HEK293 (cell line): Measurements from ENCODE around the gene RETREG3.
"Not testable (repeated sequence)": the region's sequence is repeated elsewhere in the genome, so short reads cannot be mapped to it uniquely, and the experiment has no call there.

Experiments used
- CTCF ChIA-PET: fragments of 350-600 bp; formaldehyde crosslinking; extraction: SDS; loops from one replicate; lab custom pipeline; 2021; ENCODE audit warnings: antibody characterized with exemption; lab: Yijun Ruan, JAX
- POLR2A ChIA-PET: fragments of 300-600 bp; formaldehyde crosslinking; extraction: SDS; loops from one replicate; lab custom pipeline; 2020; ENCODE audit warnings: antibody characterized with exemption, inconsistent platforms; lab: Yijun Ruan, JAX
- H3K27ac ChIP-seq: fragments of 200-500 bp; sonication (Bioruptor generic); 2 replicates; pipeline ENCODE4 v1.5.1; 2014; ENCODE audit warnings: low read depth, low read length, control low read depth, inconsistent platforms; ENCODE audit errors: extremely low read depth
- H3K36me3 ChIP-seq, 2 experiments: fragments of 200-500 bp in 1 of 2; sonication (Bioruptor generic) in 1 of 2; 1 replicate in 1 of 2; 2 replicates in 1 of 2; pipeline ENCODE4 v1.5.1; 2014 to 2017; ENCODE audit warnings: inconsistent platforms in 2 of 2, low read length in 2 of 2; ENCODE audit not compliant: control insufficient read depth in 2 of 2, insufficient read depth in 1 of 2
- H3K4me1 ChIP-seq: fragments of 200-500 bp; sonication (Bioruptor generic); 2 replicates; pipeline ENCODE4 v1.5.1; 2014; ENCODE audit warnings: mild to moderate bottlenecking, low read length, inconsistent platforms; ENCODE audit not compliant: control insufficient read depth, insufficient read depth
- H3K4me3 ChIP-seq: 2 replicates; pipeline ENCODE4 v1.5.1; 2011; ENCODE audit warnings: low read depth, mild to moderate bottlenecking, control low read depth, low read length, moderate library complexity
- H3K9me3 ChIP-seq: fragments of 200-500 bp; sonication (Bioruptor generic); 2 replicates; pipeline ENCODE4 v1.5.1; 2014; ENCODE audit warnings: low read depth, low read length, inconsistent platforms; ENCODE audit not compliant: control insufficient read depth, insufficient read depth
- BCL11A ChIP-seq: fragments of 450-650 bp; formaldehyde crosslinking; IDR thresholded peaks from 2 replicates; pipeline ENCODE4 v1.5.1; 2016; ENCODE audit warnings: low read depth, missing biosample characterization, missing genetic modification characterization
- GLIS1 ChIP-seq: fragments of 450-650 bp; formaldehyde crosslinking; IDR thresholded peaks from 2 replicates; pipeline ENCODE4 v1.5.1; 2016; ENCODE audit warnings: missing biosample characterization, missing genetic modification characterization
- GLIS2 ChIP-seq: fragments of 450-650 bp; formaldehyde crosslinking; IDR thresholded peaks from 2 replicates; pipeline ENCODE4 v1.5.1; 2016; ENCODE audit warnings: missing biosample characterization, missing genetic modification characterization
- HOXA7 ChIP-seq: sonication (generic); formaldehyde crosslinking; IDR thresholded peaks from 2 replicates; pipeline ENCODE4 v1.8.1; 2022; ENCODE audit warnings: missing genetic modification reagents, borderline replicate concordance
- HOXD13 ChIP-seq: sonication (generic); formaldehyde crosslinking; IDR thresholded peaks from 2 replicates; pipeline ENCODE4 v1.8.0; 2022; ENCODE audit warnings: missing genetic modification reagents, borderline replicate concordance
- YY2 ChIP-seq: fragments of 450-650 bp; formaldehyde crosslinking; IDR thresholded peaks from 2 replicates; pipeline ENCODE4 v1.5.1; 2016; ENCODE audit warnings: missing biosample characterization, missing genetic modification characterization
- ZEB2 ChIP-seq: fragments of 450-650 bp; formaldehyde crosslinking; IDR thresholded peaks from 2 replicates; pipeline ENCODE4 v1.5.1; 2016; ENCODE audit warnings: missing biosample characterization, missing genetic modification characterization
- ZNF221 ChIP-seq: fragments of 450-650 bp; formaldehyde crosslinking; IDR thresholded peaks from 2 replicates; pipeline ENCODE4 v1.5.1; 2017; ENCODE audit warnings: missing biosample characterization, missing genetic modification characterization, borderline replicate concordance
- ZNF394 ChIP-seq: fragments of 450-650 bp; formaldehyde crosslinking; IDR thresholded peaks from 2 replicates; pipeline ENCODE4 v1.5.1; 2016; ENCODE audit warnings: missing biosample characterization, missing genetic modification characterization, mild to moderate bottlenecking, moderate library complexity, borderline replicate concordance
- ZNF600 ChIP-seq: fragments of 450-650 bp; formaldehyde crosslinking; IDR thresholded peaks from 2 replicates; pipeline ENCODE4 v1.5.1; 2016; ENCODE audit warnings: missing biosample characterization, missing genetic modification characterization
- ZNF623 ChIP-seq: fragments of 450-650 bp; formaldehyde crosslinking; IDR thresholded peaks from 2 replicates; pipeline ENCODE4 v1.5.1; 2016; ENCODE audit warnings: missing biosample characterization, missing genetic modification characterization
- ZXDB ChIP-seq: fragments of 450-650 bp; formaldehyde crosslinking; IDR thresholded peaks from 2 replicates; pipeline ENCODE4 v1.5.1; 2016; ENCODE audit warnings: missing biosample characterization, missing genetic modification characterization
- TF ChIP-seq, protein P1 (sequence below): fragments of 450-650 bp; formaldehyde crosslinking; conservative IDR thresholded peaks from 2 replicates; pipeline ENCODE4 v1.5.1; 2016; ENCODE audit warnings: low read depth, missing biosample characterization, missing genetic modification characterization
- TF ChIP-seq, protein P2 (sequence below): fragments of 450-650 bp; formaldehyde crosslinking; IDR thresholded peaks from 2 replicates; pipeline ENCODE4 v1.5.1; 2016; ENCODE audit warnings: missing biosample characterization, missing genetic modification characterization, borderline replicate concordance
- TF ChIP-seq, protein P3 (sequence below): fragments of 450-650 bp; formaldehyde crosslinking; IDR thresholded peaks from 2 replicates; pipeline ENCODE4 v1.5.0; 2017; ENCODE audit warnings: missing biosample characterization, missing genetic modification characterization, borderline replicate concordance

Gene RETREG3

DNA sequence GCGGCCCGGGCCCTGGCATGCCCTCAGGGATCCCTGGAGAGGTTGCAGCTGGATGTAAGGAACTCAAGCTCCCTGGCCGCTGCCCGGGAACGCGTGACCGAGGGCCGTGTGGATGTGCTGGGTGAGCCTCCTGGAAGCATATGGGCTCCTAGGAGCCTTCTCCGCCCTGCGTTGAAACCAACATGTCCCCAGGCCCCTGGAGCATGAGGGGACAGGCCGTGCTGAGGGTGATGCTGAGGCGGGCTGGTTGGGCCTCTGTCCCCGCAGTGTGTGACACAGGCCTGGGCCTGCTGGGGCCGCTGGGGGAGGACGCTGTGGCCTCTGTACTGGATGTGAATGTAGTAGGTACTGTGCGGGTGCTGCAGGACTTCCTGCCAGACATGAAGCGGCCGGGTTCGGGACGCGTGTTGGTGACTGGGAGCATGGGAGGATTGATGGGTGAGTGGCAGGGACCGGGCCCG, 62.1 kb downstream of the RETREG3 start (continued):
- TF ChIP-seq, protein P1, sequence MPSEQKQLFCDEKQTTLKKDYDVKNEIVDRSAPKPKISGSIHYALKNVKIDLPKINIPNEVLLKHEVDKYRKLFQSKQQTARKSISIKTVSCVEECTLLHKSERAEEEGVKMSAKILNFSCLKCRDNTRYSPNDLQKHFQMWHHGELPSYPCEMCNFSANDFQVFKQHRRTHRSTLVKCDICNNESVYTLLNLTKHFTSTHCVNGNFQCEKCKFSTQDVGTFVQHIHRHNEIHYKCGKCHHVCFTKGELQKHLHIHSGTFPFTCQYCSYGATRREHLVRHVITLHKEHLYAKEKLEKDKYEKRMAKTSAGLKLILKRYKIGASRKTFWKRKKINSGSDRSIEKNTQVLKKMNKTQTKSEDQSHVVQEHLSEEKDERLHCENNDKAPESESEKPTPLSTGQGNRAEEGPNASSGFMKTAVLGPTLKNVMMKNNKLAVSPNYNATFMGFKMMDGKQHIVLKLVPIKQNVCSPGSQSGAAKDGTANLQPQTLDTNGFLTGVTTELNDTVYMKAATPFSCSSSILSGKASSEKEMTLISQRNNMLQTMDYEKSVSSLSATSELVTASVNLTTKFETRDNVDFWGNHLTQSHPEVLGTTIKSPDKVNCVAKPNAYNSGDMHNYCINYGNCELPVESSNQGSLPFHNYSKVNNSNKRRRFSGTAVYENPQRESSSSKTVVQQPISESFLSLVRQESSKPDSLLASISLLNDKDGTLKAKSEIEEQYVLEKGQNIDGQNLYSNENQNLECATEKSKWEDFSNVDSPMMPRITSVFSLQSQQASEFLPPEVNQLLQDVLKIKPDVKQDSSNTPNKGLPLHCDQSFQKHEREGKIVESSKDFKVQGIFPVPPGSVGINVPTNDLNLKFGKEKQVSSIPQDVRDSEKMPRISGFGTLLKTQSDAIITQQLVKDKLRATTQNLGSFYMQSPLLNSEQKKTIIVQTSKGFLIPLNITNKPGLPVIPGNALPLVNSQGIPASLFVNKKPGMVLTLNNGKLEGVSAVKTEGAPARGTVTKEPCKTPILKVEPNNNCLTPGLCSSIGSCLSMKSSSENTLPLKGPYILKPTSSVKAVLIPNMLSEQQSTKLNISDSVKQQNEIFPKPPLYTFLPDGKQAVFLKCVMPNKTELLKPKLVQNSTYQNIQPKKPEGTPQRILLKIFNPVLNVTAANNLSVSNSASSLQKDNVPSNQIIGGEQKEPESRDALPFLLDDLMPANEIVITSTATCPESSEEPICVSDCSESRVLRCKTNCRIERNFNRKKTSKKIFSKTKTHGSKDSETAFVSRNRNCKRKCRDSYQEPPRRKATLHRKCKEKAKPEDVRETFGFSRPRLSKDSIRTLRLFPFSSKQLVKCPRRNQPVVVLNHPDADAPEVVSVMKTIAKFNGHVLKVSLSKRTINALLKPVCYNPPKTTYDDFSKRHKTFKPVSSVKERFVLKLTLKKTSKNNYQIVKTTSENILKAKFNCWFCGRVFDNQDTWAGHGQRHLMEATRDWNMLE (tag by site-specific recombination), result no peak
- TF ChIP-seq ZNF623 (tag by site-specific recombination) (no peak), ZNF221 (no peak)
- TF ChIP-seq, all 188 proteins: peak for 0

DNA sequence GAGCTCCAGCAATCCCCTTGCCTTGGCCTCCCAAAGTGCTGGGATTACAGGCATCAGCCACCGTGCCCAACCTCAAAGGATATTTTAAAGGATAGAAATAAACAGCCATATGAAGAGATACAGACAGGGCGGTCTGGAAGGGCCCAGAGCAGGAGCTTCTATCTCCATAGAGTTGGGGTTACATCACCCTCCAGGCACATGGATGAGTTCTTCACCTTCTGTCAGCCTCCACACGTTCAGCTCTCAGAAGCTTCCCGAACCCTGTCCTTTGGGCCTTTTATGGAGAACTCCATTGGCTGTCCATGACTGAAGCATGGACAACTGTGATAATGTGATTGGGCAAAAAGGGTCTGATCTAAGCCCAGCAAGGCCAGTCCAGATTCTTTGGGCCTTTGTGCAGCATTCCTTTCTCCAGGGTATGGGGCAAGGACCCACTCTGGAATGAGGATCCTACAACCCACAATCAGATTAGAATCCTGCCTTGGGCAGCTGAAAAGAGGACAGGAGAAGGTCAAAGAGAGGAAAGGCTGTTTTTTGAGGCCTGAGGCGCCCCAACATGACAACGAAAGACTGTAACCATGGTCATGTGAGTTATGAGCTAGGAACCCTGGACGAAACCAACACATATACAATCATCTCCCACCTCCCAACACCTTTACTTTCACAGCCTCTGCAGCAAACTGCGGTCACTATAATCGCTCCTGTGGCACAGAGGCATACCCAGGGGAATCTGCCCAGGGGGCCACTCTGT, 63.2 kb downstream of the RETREG3 start:
- POLR2A ChIA-PET, result interaction anchor here (1.4 to 1.6 kb wide), 2 partner anchors 9 to 19 kb away, joined by 3 read pairs; no protein-coding TSS in a partner anchor
- CTCF ChIA-PET, result interaction anchor here (4.3 kb wide), 1 partner anchor 10 kb away, joined by 19 read pairs; the partner anchor contains the start of gene NAGLU
- not testable (repeated sequence) for H3K4me3 ChIP-seq, H3K4me1 ChIP-seq, H3K27ac ChIP-seq, H3K9me3 ChIP-seq
- peaks cover 9 to 34% of the 10 kb centered on the region in 2 experiments; a peak in 2 of 3 replicates for H3K36me3 ChIP-seq

DNA sequence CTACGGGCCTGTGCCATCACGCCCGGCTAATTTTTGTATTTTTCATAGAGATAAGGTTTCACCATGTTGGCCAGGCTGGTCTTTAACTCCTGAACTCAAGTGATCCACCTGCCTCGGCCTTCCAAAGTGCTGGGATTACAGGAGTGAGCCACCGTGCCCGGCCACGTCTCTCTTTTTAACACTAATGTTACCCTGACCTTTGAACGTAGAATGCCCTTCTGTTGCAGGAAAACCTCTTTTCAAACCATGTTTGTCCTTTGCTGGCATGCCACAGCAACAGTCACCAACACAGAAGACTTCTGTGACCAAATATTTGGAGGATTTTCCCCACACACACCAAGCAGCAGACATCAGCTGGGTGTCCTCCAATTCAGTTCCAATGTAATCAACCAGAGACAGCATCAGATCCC, 64.3 kb downstream of the RETREG3 start:
- ChIA-PET POLR2A (interaction anchor here (1.0 kb wide), 1 partner anchor 9 kb away, joined by 3 read pairs; the partner anchor contains the start of gene NAGLU), CTCF (interaction anchor here (4.3 kb wide), 1 partner anchor 9 kb away, joined by 19 read pairs; the partner anchor contains the start of gene NAGLU)
- no peak for TF ChIP-seq YY2 (tag by site-specific recombination)
- no peak for TF ChIP-seq BCL11A (tag by site-specific recombination)
- TF ChIP-seq GLIS1 (tag by site-specific recombination), result no peak
- TF ChIP-seq ZXDB (tag by site-specific recombination), result no peak
- no peak for TF ChIP-seq GLIS2 (tag by site-specific recombination)
- no peak for TF ChIP-seq ZNF394 (tag by site-specific recombination)
- no peak for TF ChIP-seq HOXD13 (CRISPR knock-in tag)
- TF ChIP-seq ZEB2 (tag by site-specific recombination), result no peak
- no peak for TF ChIP-seq HOXA7 (CRISPR knock-in tag)
- TF ChIP-seq, protein P2, sequence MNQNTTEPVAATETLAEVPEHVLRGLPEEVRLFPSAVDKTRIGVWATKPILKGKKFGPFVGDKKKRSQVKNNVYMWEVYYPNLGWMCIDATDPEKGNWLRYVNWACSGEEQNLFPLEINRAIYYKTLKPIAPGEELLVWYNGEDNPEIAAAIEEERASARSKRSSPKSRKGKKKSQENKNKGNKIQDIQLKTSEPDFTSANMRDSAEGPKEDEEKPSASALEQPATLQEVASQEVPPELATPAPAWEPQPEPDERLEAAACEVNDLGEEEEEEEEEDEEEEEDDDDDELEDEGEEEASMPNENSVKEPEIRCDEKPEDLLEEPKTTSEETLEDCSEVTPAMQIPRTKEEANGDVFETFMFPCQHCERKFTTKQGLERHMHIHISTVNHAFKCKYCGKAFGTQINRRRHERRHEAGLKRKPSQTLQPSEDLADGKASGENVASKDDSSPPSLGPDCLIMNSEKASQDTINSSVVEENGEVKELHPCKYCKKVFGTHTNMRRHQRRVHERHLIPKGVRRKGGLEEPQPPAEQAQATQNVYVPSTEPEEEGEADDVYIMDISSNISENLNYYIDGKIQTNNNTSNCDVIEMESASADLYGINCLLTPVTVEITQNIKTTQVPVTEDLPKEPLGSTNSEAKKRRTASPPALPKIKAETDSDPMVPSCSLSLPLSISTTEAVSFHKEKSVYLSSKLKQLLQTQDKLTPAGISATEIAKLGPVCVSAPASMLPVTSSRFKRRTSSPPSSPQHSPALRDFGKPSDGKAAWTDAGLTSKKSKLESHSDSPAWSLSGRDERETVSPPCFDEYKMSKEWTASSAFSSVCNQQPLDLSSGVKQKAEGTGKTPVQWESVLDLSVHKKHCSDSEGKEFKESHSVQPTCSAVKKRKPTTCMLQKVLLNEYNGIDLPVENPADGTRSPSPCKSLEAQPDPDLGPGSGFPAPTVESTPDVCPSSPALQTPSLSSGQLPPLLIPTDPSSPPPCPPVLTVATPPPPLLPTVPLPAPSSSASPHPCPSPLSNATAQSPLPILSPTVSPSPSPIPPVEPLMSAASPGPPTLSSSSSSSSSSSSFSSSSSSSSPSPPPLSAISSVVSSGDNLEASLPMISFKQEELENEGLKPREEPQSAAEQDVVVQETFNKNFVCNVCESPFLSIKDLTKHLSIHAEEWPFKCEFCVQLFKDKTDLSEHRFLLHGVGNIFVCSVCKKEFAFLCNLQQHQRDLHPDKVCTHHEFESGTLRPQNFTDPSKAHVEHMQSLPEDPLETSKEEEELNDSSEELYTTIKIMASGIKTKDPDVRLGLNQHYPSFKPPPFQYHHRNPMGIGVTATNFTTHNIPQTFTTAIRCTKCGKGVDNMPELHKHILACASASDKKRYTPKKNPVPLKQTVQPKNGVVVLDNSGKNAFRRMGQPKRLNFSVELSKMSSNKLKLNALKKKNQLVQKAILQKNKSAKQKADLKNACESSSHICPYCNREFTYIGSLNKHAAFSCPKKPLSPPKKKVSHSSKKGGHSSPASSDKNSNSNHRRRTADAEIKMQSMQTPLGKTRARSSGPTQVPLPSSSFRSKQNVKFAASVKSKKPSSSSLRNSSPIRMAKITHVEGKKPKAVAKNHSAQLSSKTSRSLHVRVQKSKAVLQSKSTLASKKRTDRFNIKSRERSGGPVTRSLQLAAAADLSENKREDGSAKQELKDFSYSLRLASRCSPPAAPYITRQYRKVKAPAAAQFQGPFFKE (tag by site-specific recombination), result no peak
- TF ChIP-seq ZNF600 (tag by site-specific recombination), result no peak
- TF ChIP-seq, protein P3, sequence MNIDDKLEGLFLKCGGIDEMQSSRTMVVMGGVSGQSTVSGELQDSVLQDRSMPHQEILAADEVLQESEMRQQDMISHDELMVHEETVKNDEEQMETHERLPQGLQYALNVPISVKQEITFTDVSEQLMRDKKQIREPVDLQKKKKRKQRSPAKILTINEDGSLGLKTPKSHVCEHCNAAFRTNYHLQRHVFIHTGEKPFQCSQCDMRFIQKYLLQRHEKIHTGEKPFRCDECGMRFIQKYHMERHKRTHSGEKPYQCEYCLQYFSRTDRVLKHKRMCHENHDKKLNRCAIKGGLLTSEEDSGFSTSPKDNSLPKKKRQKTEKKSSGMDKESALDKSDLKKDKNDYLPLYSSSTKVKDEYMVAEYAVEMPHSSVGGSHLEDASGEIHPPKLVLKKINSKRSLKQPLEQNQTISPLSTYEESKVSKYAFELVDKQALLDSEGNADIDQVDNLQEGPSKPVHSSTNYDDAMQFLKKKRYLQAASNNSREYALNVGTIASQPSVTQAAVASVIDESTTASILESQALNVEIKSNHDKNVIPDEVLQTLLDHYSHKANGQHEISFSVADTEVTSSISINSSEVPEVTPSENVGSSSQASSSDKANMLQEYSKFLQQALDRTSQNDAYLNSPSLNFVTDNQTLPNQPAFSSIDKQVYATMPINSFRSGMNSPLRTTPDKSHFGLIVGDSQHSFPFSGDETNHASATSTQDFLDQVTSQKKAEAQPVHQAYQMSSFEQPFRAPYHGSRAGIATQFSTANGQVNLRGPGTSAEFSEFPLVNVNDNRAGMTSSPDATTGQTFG (tag by site-specific recombination), result no peak
- no peak overlapping the region for H3K4me3 ChIP-seq
- H3K27ac ChIP-seq, result no peak overlapping the region
- H3K36me3 ChIP-seq, result peaks cover 11 to 37% of the 10 kb centered on the region in 2 experiments; a peak in 2 of 3 replicates
- no peaks in the 10 kb centered on the region for H3K9me3 ChIP-seq
- peaks cover 4% of the 10 kb centered on the region; the same call in 1 of the 2 replicates for H3K4me1 ChIP-seq
